Measurements from ENCODE around the gene SUPT3H. TPM values are rescaled to one million over a fixed set of nuclear protein-coding genes. Genes with fewer than 3 reads are reported as not detected.

SUPT3H gene
- total and polyA plus RNA-seq, 2 donors (not counting 1 experiment from before 2014, with no cell fraction given) = 5.5 to 12.4 TPM

GRCh38 chr6:45073771-45074170 lies 304.0 kb downstream of the SUPT3H start:
- TF ChIP-seq CTCF (IDR thresholded peaks at IDR 0.05) = no peak
- TF ChIP-seq EZH2 (IDR thresholded peaks at IDR 0.05; ENCODE audit: borderline replicate concordance, insufficient read depth, low read depth, low read length, poor library complexity, severe bottlenecking) = no peak
- Mint-ChIP-seq H3K9me3 (ENCODE audit: insufficient read depth) (peaks cover 3% of the 10 kb centered on the region), H3K27me3 (no peaks in the 10 kb centered on the region), H3K4me3 (no peak overlapping the region), H3K4me1 (peaks cover 4% of the 10 kb centered on the region), H3K27ac (no peak overlapping the region)
- ChIA-PET POLR2A (no interaction called here), CTCF (interaction anchor here (0.7 kb wide), 1 partner anchor 80 kb away, joined by 3 read pairs; no protein-coding TSS in a partner anchor)
- Histone ChIP-seq H3K4me2 (replicated peaks; ENCODE audit: low read depth, low read length, poor library complexity, severe bottlenecking) (no peak overlapping the region), H3K36me3 (replicated peaks in 1 of 2; ENCODE audit: control extremely low read depth in 1 of 2, control insufficient read depth in 1 of 2, extremely low read depth in 1 of 2, insufficient read depth in 2 of 2, low read length in 1 of 2) (no peaks in the 10 kb centered on the region), H3K27me3 (replicated peaks in 1 of 4; ENCODE audit: control extremely low read depth in 1 of 4, control insufficient read depth in 3 of 4, insufficient read depth in 4 of 4, low read length in 3 of 4) (no peaks in the 10 kb centered on the region), H2AFZ (ENCODE audit: insufficient read depth, low read depth, low read length, poor library complexity, severe bottlenecking) (no peak overlapping the region), H3K27ac (ENCODE audit: low read length in 2 of 2) (no peak overlapping the region), H3K79me2 (ENCODE audit: control insufficient read depth, insufficient read depth, low read length) (no peaks in the 10 kb centered on the region), H3K4me3 (ENCODE audit: control extremely low read depth in 1 of 5, extremely low read depth in 1 of 5, insufficient read depth in 1 of 5, low read depth in 2 of 5, low read length in 4 of 5) (no peak overlapping the region), H3K4me1 (ENCODE audit: control insufficient read depth in 2 of 2, insufficient read depth in 2 of 2, low read length in 2 of 2) (no peaks in the 10 kb centered on the region), H3K9me3 (ENCODE audit: control extremely low read depth in 1 of 3, control insufficient read depth in 2 of 3, insufficient read depth in 1 of 3, low read length in 2 of 3) (peaks cover 0 to 7% (median 5%) of the 10 kb centered on the region in 3 donors), H4K20me1 (ENCODE audit: control insufficient read depth, insufficient read depth, low read length, poor library complexity, severe bottlenecking) (no peaks in the 10 kb centered on the region), H3K9ac (ENCODE audit: low read length) (no peak overlapping the region)
- no peak for ATAC-seq (ENCODE audit: low read depth)
- DNase-seq = no peak
- intact Hi-C loops (cut with micrococcal nuclease) = no loop called here

GRCh38 chr6:45072673-45073072 lies 305.1 kb downstream of the SUPT3H start:
- POLR2A ChIA-PET = no interaction called here
- H3K79me2 ChIP-seq (ENCODE audit: control insufficient read depth, insufficient read depth, low read length) = no peaks in the 10 kb centered on the region
- H3K4me3 Mint-ChIP-seq = no peak overlapping the region
- DNase-seq (no peak), ATAC-seq (ENCODE audit: low read depth) (no peak)
- no peaks in the 10 kb centered on the region for H3K9me3 ChIP-seq (ENCODE audit: control extremely low read depth in 1 of 3, control insufficient read depth in 2 of 3, insufficient read depth in 1 of 3, low read length in 2 of 3)
- no peak overlapping the region for H3K4me3 ChIP-seq (ENCODE audit: control extremely low read depth in 1 of 5, extremely low read depth in 1 of 5, insufficient read depth in 1 of 5, low read depth in 2 of 5, low read length in 4 of 5)
- peaks cover 4% of the 10 kb centered on the region for H3K4me1 Mint-ChIP-seq
- H3K27me3 Mint-ChIP-seq = no peaks in the 10 kb centered on the region
- H3K4me1 ChIP-seq (ENCODE audit: control insufficient read depth in 2 of 2, insufficient read depth in 2 of 2, low read length in 2 of 2) = no peaks in the 10 kb centered on the region
- H3K9ac ChIP-seq (ENCODE audit: low read length) = no peak overlapping the region
- CTCF ChIA-PET = no interaction called here
- H3K36me3 ChIP-seq (replicated peaks in 1 of 2; ENCODE audit: control extremely low read depth in 1 of 2, control insufficient read depth in 1 of 2, extremely low read depth in 1 of 2, insufficient read depth in 2 of 2, low read length in 1 of 2) = no peaks in the 10 kb centered on the region
- no peaks in the 10 kb centered on the region for H3K27me3 ChIP-seq (replicated peaks in 1 of 4; ENCODE audit: control extremely low read depth in 1 of 4, control insufficient read depth in 3 of 4, insufficient read depth in 4 of 4, low read length in 3 of 4)
- H3K4me2 ChIP-seq (replicated peaks; ENCODE audit: low read depth, low read length, poor library complexity, severe bottlenecking) = no peak overlapping the region
- no peak overlapping the region for H3K27ac Mint-ChIP-seq
- no peaks in the 10 kb centered on the region for H3K9me3 Mint-ChIP-seq (ENCODE audit: insufficient read depth)
- H2AFZ ChIP-seq (ENCODE audit: insufficient read depth, low read depth, low read length, poor library complexity, severe bottlenecking) = no peak overlapping the region
- H4K20me1 ChIP-seq (ENCODE audit: control insufficient read depth, insufficient read depth, low read length, poor library complexity, severe bottlenecking) = no peaks in the 10 kb centered on the region
- intact Hi-C loops (cut with micrococcal nuclease) = no loop called here
- H3K27ac ChIP-seq (ENCODE audit: low read length in 2 of 2) = no peak overlapping the region
- no peak for TF ChIP-seq EZH2 (IDR thresholded peaks at IDR 0.05; ENCODE audit: borderline replicate concordance, insufficient read depth, low read depth, low read length, poor library complexity, severe bottlenecking)
- TF ChIP-seq CTCF (IDR thresholded peaks at IDR 0.05) = no peak
- no CpG with 5 or more reads among the region's 3 CpGs for WGBS (ENCODE audit: insufficient coverage)

Data from B cell (primary cell).